ENCODE results near the gene PPP2R2B.

The PPP2R2B gene

GRCh38 chr5:146820987-146821386 is 57.6 kb downstream of the PPP2R2B start:
- no peaks in the 10 kb centered on the region for H3K36me3 Mint-ChIP-seq (ENCODE audit: low read depth)
- no peaks in the 10 kb centered on the region for H3K9me3 Mint-ChIP-seq
- H3K27ac Mint-ChIP-seq, result no peak overlapping the region
- no peaks in the 10 kb centered on the region for H3K4me1 Mint-ChIP-seq (ENCODE audit: low read depth)
- H3K4me3 Mint-ChIP-seq, result no peak overlapping the region
- H3K27me3 Mint-ChIP-seq, result no peaks in the 10 kb centered on the region

- H3K36me3 Mint-ChIP-seq (ENCODE audit: low read depth), result no peaks in the 10 kb centered on the region
- H3K27me3 Mint-ChIP-seq, result no peaks in the 10 kb centered on the region
- no peak overlapping the region for H3K27ac Mint-ChIP-seq
- H3K4me1 Mint-ChIP-seq (ENCODE audit: low read depth), result peaks cover under 1% of the 10 kb centered on the region
- no peak overlapping the region for H3K4me3 Mint-ChIP-seq
- no peaks in the 10 kb centered on the region for H3K9me3 Mint-ChIP-seq
These were observed 59.7 kb downstream of the PPP2R2B start for GRCh38 chr5:146818822-146819221.

GRCh38 chr5:146817973-146818372 is 60.6 kb downstream of the PPP2R2B start:
- no peak overlapping the region for H3K27ac Mint-ChIP-seq
- H3K4me1 Mint-ChIP-seq (ENCODE audit: low read depth), result peaks cover 4% of the 10 kb centered on the region
- no peaks in the 10 kb centered on the region for H3K27me3 Mint-ChIP-seq
- no peaks in the 10 kb centered on the region for H3K9me3 Mint-ChIP-seq
- no peak overlapping the region for H3K4me3 Mint-ChIP-seq
- H3K36me3 Mint-ChIP-seq (ENCODE audit: low read depth), result no peaks in the 10 kb centered on the region

GRCh38 chr5:146816775-146817387 is 61.7 kb downstream of the PPP2R2B start:
- Mint-ChIP-seq H3K27me3 (no peaks in the 10 kb centered on the region), H3K36me3 (ENCODE audit: low read depth) (no peaks in the 10 kb centered on the region), H3K27ac (no peak overlapping the region), H3K4me3 (no peak overlapping the region), H3K9me3 (no peaks in the 10 kb centered on the region), H3K4me1 (ENCODE audit: low read depth) (peaks cover 4% of the 10 kb centered on the region)

- Mint-ChIP-seq H3K36me3 (ENCODE audit: low read depth) (no peaks in the 10 kb centered on the region), H3K4me3 (no peak overlapping the region), H3K27ac (no peak overlapping the region), H3K27me3 (no peaks in the 10 kb centered on the region), H3K9me3 (no peaks in the 10 kb centered on the region), H3K4me1 (ENCODE audit: low read depth) (peaks cover 4% of the 10 kb centered on the region)
These were observed 63.1 kb downstream of the PPP2R2B start for GRCh38 chr5:146815411-146815810.

GRCh38 chr5:146813346-146814157 is 65.0 kb downstream of the PPP2R2B start:
- Mint-ChIP-seq H3K4me3 (no peak overlapping the region), H3K9me3 (peaks cover 5% of the 10 kb centered on the region), H3K27ac (no peak overlapping the region), H3K27me3 (no peaks in the 10 kb centered on the region), H3K4me1 (ENCODE audit: low read depth) (peaks cover 4% of the 10 kb centered on the region), H3K36me3 (ENCODE audit: low read depth) (no peaks in the 10 kb centered on the region)

GRCh38 chr5:146805081-146805480 is 73.5 kb downstream of the PPP2R2B start:
- peaks cover 5% of the 10 kb centered on the region for H3K9me3 Mint-ChIP-seq
- no peak overlapping the region for H3K27ac Mint-ChIP-seq
- H3K4me3 Mint-ChIP-seq, result no peak overlapping the region
- H3K4me1 Mint-ChIP-seq (ENCODE audit: low read depth), result no peaks in the 10 kb centered on the region
- no peaks in the 10 kb centered on the region for H3K27me3 Mint-ChIP-seq
- no peaks in the 10 kb centered on the region for H3K36me3 Mint-ChIP-seq (ENCODE audit: low read depth)

- peaks cover 4% of the 10 kb centered on the region for H3K4me1 Mint-ChIP-seq (ENCODE audit: low read depth)
- H3K27ac Mint-ChIP-seq, result no peak overlapping the region
- no peaks in the 10 kb centered on the region for H3K36me3 Mint-ChIP-seq (ENCODE audit: low read depth)
- H3K4me3 Mint-ChIP-seq, result no peak overlapping the region
- H3K27me3 Mint-ChIP-seq, result no peaks in the 10 kb centered on the region
- no peaks in the 10 kb centered on the region for H3K9me3 Mint-ChIP-seq
These were observed 75.5 kb downstream of the PPP2R2B start for GRCh38 chr5:146802945-146803522.

GRCh38 chr5:146799671-146800070 is 78.9 kb downstream of the PPP2R2B start:
- peaks cover 10% of the 10 kb centered on the region for H3K4me1 Mint-ChIP-seq (ENCODE audit: low read depth)
- no peak overlapping the region for H3K4me3 Mint-ChIP-seq
- H3K9me3 Mint-ChIP-seq, result no peaks in the 10 kb centered on the region
- no peaks in the 10 kb centered on the region for H3K36me3 Mint-ChIP-seq (ENCODE audit: low read depth)
- no peaks in the 10 kb centered on the region for H3K27me3 Mint-ChIP-seq
- no peak overlapping the region for H3K27ac Mint-ChIP-seq

GRCh38 chr5:146799231-146799630 is 79.3 kb downstream of the PPP2R2B start:
- no peaks in the 10 kb centered on the region for H3K36me3 Mint-ChIP-seq (ENCODE audit: low read depth)
- peaks cover 15% of the 10 kb centered on the region for H3K4me1 Mint-ChIP-seq (ENCODE audit: low read depth)
- H3K27ac Mint-ChIP-seq, result no peak overlapping the region
- no peaks in the 10 kb centered on the region for H3K27me3 Mint-ChIP-seq
- H3K9me3 Mint-ChIP-seq, result no peaks in the 10 kb centered on the region
- H3K4me3 Mint-ChIP-seq, result no peak overlapping the region

GRCh38 chr5:146797658-146798057 is 80.9 kb downstream of the PPP2R2B start:
- no peak overlapping the region for H3K27ac Mint-ChIP-seq
- no peak overlapping the region for H3K4me3 Mint-ChIP-seq
- H3K9me3 Mint-ChIP-seq, result no peaks in the 10 kb centered on the region
- H3K27me3 Mint-ChIP-seq, result no peaks in the 10 kb centered on the region
- peaks cover 24% of the 10 kb centered on the region for H3K4me1 Mint-ChIP-seq (ENCODE audit: low read depth)
- no peaks in the 10 kb centered on the region for H3K36me3 Mint-ChIP-seq (ENCODE audit: low read depth)

GRCh38 chr5:146796911-146797310 is 81.6 kb downstream of the PPP2R2B start:
- no peak overlapping the region for H3K27ac Mint-ChIP-seq
- no peaks in the 10 kb centered on the region for H3K27me3 Mint-ChIP-seq
- no peak overlapping the region for H3K4me3 Mint-ChIP-seq
- no peaks in the 10 kb centered on the region for H3K36me3 Mint-ChIP-seq (ENCODE audit: low read depth)
- H3K9me3 Mint-ChIP-seq, result no peaks in the 10 kb centered on the region
- peaks cover 27% of the 10 kb centered on the region for H3K4me1 Mint-ChIP-seq (ENCODE audit: low read depth)

- H3K36me3 Mint-ChIP-seq (ENCODE audit: low read depth), result no peaks in the 10 kb centered on the region
- no peaks in the 10 kb centered on the region for H3K27me3 Mint-ChIP-seq
- no peak overlapping the region for H3K4me3 Mint-ChIP-seq
- peaks cover 27% of the 10 kb centered on the region for H3K4me1 Mint-ChIP-seq (ENCODE audit: low read depth)
- no peak overlapping the region for H3K27ac Mint-ChIP-seq
- no peaks in the 10 kb centered on the region for H3K9me3 Mint-ChIP-seq
These were observed 82.4 kb downstream of the PPP2R2B start for GRCh38 chr5:146796144-146796543.

GRCh38 chr5:146794326-146795029 is 84.1 kb downstream of the PPP2R2B start:
- Mint-ChIP-seq H3K9me3 (no peaks in the 10 kb centered on the region), H3K27ac (no peak overlapping the region), H3K4me3 (no peak overlapping the region), H3K27me3 (no peaks in the 10 kb centered on the region), H3K36me3 (ENCODE audit: low read depth) (no peaks in the 10 kb centered on the region), H3K4me1 (ENCODE audit: low read depth) (peaks cover 27% of the 10 kb centered on the region)

GRCh38 chr5:146793709-146794108 is 84.8 kb downstream of the PPP2R2B start:
- Mint-ChIP-seq H3K4me3 (no peak overlapping the region), H3K27me3 (no peaks in the 10 kb centered on the region), H3K27ac (no peak overlapping the region), H3K9me3 (no peaks in the 10 kb centered on the region), H3K4me1 (ENCODE audit: low read depth) (peaks cover 23% of the 10 kb centered on the region), H3K36me3 (ENCODE audit: low read depth) (no peaks in the 10 kb centered on the region)
